Choroid plexus epithelial cell (primary cell): ENCODE results near the gene C1QTNF5.

Experiments
- DNase-seq: peaks from one replicate; pipeline ENCODE4 v3.0.0-alpha.2; 2010; ENCODE audit warnings: low read depth
- H3K4me3 ChIP-seq: 2 replicates; pipeline ENCODE4 v1.5.1; 2011; ENCODE audit warnings: low read depth, mild to moderate bottlenecking, control low read depth, low read length, moderate library complexity
- CTCF ChIP-seq: conservative IDR thresholded peaks from 2 replicates; pipeline ENCODE4 v1.5.1; 2011; ENCODE audit warnings: low read depth, mild to moderate bottlenecking, control low read depth, inconsistent platforms, low read length, moderate library complexity

The C1QTNF5 gene

GRCh38 chr11:119375337-119376196 is 34.9 kb upstream of the C1QTNF5 start:
- DNase-seq = peak; percentile 55
- no peak for TF ChIP-seq CTCF
- H3K4me3 ChIP-seq = no peak overlapping the region

GRCh38 chr11:119374632-119375336 is 34.1 kb upstream of the C1QTNF5 start:
- H3K4me3 ChIP-seq = no peak overlapping the region
- DNase-seq = no peak
- no peak for TF ChIP-seq CTCF

GRCh38 chr11:119373921-119374631 is 33.4 kb upstream of the C1QTNF5 start:
- TF ChIP-seq CTCF = peak; percentile 95
- DNase-seq = peak; percentile 84

GRCh38 chr11:119373059-119373920 is 32.6 kb upstream of the C1QTNF5 start:
- TF ChIP-seq CTCF = no peak

More at GRCh38 chr11:119373921-119374631, 33.4 kb upstream of the C1QTNF5 start:
- H3K4me3 ChIP-seq = no peak overlapping the region

GRCh38 chr11:119372260-119373058 is 31.8 kb upstream of the C1QTNF5 start:
- no peak overlapping the region for H3K4me3 ChIP-seq
- no peak for DNase-seq
- TF ChIP-seq CTCF = no peak

More at GRCh38 chr11:119373059-119373920, 32.6 kb upstream of the C1QTNF5 start:
- no peak for DNase-seq
- H3K4me3 ChIP-seq = no peak overlapping the region

GRCh38 chr11:119371778-119372182 is 31.1 kb upstream of the C1QTNF5 start:
- H3K4me3 ChIP-seq = no peak overlapping the region
- TF ChIP-seq CTCF = peak; percentile 26
- DNase-seq = no peak
